K562 (cell line): Measurements from ENCODE around the gene HEXD. TPM values are rescaled to one million over a fixed set of nuclear protein-coding genes. Genes with fewer than 3 reads are reported as not detected.

Experiments used
- ATF1 ChIP-seq, 2 experiments: fragments of 450-650 bp in 1 of 2; IDR thresholded peaks; 2 replicates each; pipeline ENCODE4 v1.6.1; 2016; ENCODE audit warnings: missing compliant biosample characterization in 1 of 2, missing genetic modification characterization in 1 of 2
- ATF3 ChIP-seq, 2 experiments: fragments of 450-650 bp in 1 of 2; sonication (generic) in 1 of 2; formaldehyde crosslinking in 1 of 2; IDR thresholded peaks in 1 of 2; conservative IDR thresholded peaks in 1 of 2; 2 replicates each; pipeline versions ENCODE4 v1.6.1 to v1.8.1; 2016 to 2023; ENCODE audit warnings: mild to moderate bottlenecking in 2 of 2, moderate library complexity in 2 of 2, inconsistent platforms in 1 of 2, missing genetic modification reagents in 1 of 2
- GABPB1 ChIP-seq: sonication (generic); formaldehyde crosslinking; IDR thresholded peaks from 2 replicates; pipeline ENCODE4 v1.8.0; 2022; ENCODE audit warnings: mild to moderate bottlenecking, missing genetic modification reagents
- LARP7 ChIP-seq: fragments of 450-650 bp; IDR thresholded peaks from 2 replicates; pipeline ENCODE4 v1.6.1; 2016
- POLR2B ChIP-seq: fragments of 450-650 bp; IDR thresholded peaks from 2 replicates; pipeline ENCODE4 v1.6.1; 2018; ENCODE audit warnings: low read depth; ENCODE audit not compliant: partially characterized antibody
- PTRF ChIP-seq: fragments of 450-650 bp; IDR thresholded peaks from 2 replicates; pipeline ENCODE4 v1.6.1; 2016; ENCODE audit warnings: mild to moderate bottlenecking, missing genetic modification characterization, missing compliant biosample characterization
- RREB1 ChIP-seq: fragments of 250-450 bp; sonication (Bioruptor Pico); IDR thresholded peaks from 2 replicates; pipeline ENCODE4 v1.4.0; 2020
- SIN3B ChIP-seq: fragments of 450-650 bp; IDR thresholded peaks from 2 replicates; pipeline ENCODE4 v1.6.1; 2017; ENCODE audit warnings: low read depth, mild to moderate bottlenecking, moderate library complexity
- SMAD1 ChIP-seq: fragments of 150-350 bp; IDR thresholded peaks from 2 replicates; pipeline ENCODE4 v1.6.1; 2014; ENCODE audit warnings: low read length, low read depth; ENCODE audit not compliant: partially characterized antibody
- SP1 ChIP-seq: sonication (generic); formaldehyde crosslinking; IDR thresholded peaks from 2 replicates; pipeline ENCODE4 v1.8.1; 2022; ENCODE audit warnings: mild to moderate bottlenecking, missing genetic modification reagents
- ZBTB11 ChIP-seq, 3 experiments: fragments of 200-800 bp in 1 of 3; fragments of 250-450 bp in 1 of 3; fragments of 450-650 bp in 1 of 3; sonication (Bioruptor Pico) in 1 of 3; sonication (Bioruptor generic) in 1 of 3; formaldehyde crosslinking in 1 of 3; IDR thresholded peaks; 2 replicates each; pipeline versions ENCODE4 v1.6.1 to v1.8.0; 2016 to 2022; ENCODE audit warnings: mild to moderate bottlenecking in 2 of 3, missing genetic modification characterization in 2 of 3, missing compliant biosample characterization in 1 of 3, moderate library complexity in 1 of 3
- ZBTB7A ChIP-seq: IDR thresholded peaks from 2 replicates; pipeline ENCODE4 v1.6.1; 2011; ENCODE audit warnings: low read depth, mild to moderate bottlenecking, low read length, moderate library complexity, borderline replicate concordance; ENCODE audit not compliant: control insufficient read depth
- polyA plus RNA-seq, 8 experiments: library from polyadenylated mRNA; depleted of rRNA in 4 of 8; stranded (reverse) in 5 of 8; unstranded in 3 of 8; fragments of >200 nt; fragmentation: Nextera tagmentation in 2 of 8; fragmentation: Illumina TruSeq in 1 of 8; extraction: Ambion mirVana in 2 of 8; extraction: Trizol in 1 of 8; gene quantifications; 2 replicates each; pipeline versions ENCODE4 v1.2.1 to v1.2.3, GENCODE V29; 2011 to 2014; ENCODE audit warnings: inconsistent platforms in 1 of 8, missing spikeins in 1 of 8
- total RNA-seq, 7 experiments: library from RNA; depleted of rRNA in 6 of 7; stranded (reverse); fragments of >200 nt in 6 of 7; fragmentation: Illumina TruSeq in 2 of 7; extraction: Trizol in 2 of 7; gene quantifications; 2 replicates each; pipeline versions ENCODE4 v1.2.1 to v1.2.3, GENCODE V29; 2011 to 2021; ENCODE audit warnings: low replicate concordance in 1 of 7
- TF ChIP-seq, protein P1 (sequence below): fragments of 250-450 bp; sonication (Bioruptor Pico); IDR thresholded peaks from 2 replicates; pipeline ENCODE4 v1.8.0; 2021; ENCODE audit warnings: moderate library complexity, mild to moderate bottlenecking, inconsistent platforms

The HEXD gene
- total and polyA plus RNA-seq, 9 of the 15 experiments (the other 6 are each of a cell fraction or from before 2014, with no cell fraction given): 1.0 to 25.3 (median 10.0) TPM

- TF ChIP-seq ZBTB11 (CRISPR knock-in tag; IDR thresholded peaks at IDR 0.05) (peak in 1 of 3 experiments; percentile 62; a peak in 2 of 6 replicates), LARP7 (no peak), GABPB1 (CRISPR knock-in tag) (peak; percentile 78), SIN3B (peak; percentile 61), ZBTB7A (peak; percentile 34; the same call in 1 of the 2 replicates), POLR2B (peak; percentile 22), SP1 (CRISPR knock-in tag) (peak; percentile 56; the same call in 1 of the 2 replicates), PTRF (tag) (no peak), SMAD1 (no peak), ATF3 (IDR thresholded peaks at IDR 0.05) (no peak), ATF3 (CRISPR knock-in tag; conservative IDR thresholded peaks at IDR 0.05) (0 out of 2 replicates have a peak, but pooled peaks have one; percentile 60), ATF1 (CRISPR knock-in tag; IDR thresholded peaks at IDR 0.05) (peak; percentile 37; the same call in 1 of the 2 replicates), ATF1 (tag; IDR thresholded peaks at IDR 0.05) (peak; percentile 57), RREB1 (CRISPR knock-in tag) (no peak)
- TF ChIP-seq, protein P1, sequence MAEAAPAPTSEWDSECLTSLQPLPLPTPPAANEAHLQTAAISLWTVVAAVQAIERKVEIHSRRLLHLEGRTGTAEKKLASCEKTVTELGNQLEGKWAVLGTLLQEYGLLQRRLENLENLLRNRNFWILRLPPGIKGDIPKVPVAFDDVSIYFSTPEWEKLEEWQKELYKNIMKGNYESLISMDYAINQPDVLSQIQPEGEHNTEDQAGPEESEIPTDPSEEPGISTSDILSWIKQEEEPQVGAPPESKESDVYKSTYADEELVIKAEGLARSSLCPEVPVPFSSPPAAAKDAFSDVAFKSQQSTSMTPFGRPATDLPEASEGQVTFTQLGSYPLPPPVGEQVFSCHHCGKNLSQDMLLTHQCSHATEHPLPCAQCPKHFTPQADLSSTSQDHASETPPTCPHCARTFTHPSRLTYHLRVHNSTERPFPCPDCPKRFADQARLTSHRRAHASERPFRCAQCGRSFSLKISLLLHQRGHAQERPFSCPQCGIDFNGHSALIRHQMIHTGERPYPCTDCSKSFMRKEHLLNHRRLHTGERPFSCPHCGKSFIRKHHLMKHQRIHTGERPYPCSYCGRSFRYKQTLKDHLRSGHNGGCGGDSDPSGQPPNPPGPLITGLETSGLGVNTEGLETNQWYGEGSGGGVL (CRISPR knock-in tag): no peak
Observed at GRCh38 chr17:82414548-82415281, 3.4 kb upstream of the HEXD start (continued).
